Sciatic nerve (tissue), 2 donors: ENCODE measurements around the gene DIRAS3. TPM values are rescaled to one million over a fixed set of nuclear protein-coding genes. Genes with fewer than 3 reads are reported as not detected.
"Not testable (repeated sequence)": the region's sequence is repeated elsewhere in the genome, so short reads cannot be mapped to it uniquely, and the experiment has no call there.

ENCODE experiments used
- ATAC-seq: fragments of 200-7000 bp; cut with Tn5 transposase; one replicate; pipeline ENCODE4 v1.9.1; 2020; ENCODE audit warnings: mild to moderate bottlenecking, moderate library complexity
- DNase-seq: peaks from one replicate; pipeline ENCODE4 v3.0.0-alpha.2; 2020; ENCODE audit warnings: low spot score
- intact Hi-C: fragments of 100-400 bp; cut with DNase I; formaldehyde crosslinking; loops from one replicate; pipeline ENCODE4 v1.14.2; 2022
- total RNA-seq: library from RNA; stranded (reverse); fragmentation: NEBNext Ultra II Directional; extraction: Animal tissue kit (Norgen Biotek cat#: 25700); gene quantifications from one replicate; pipeline ENCODE4 v1.2.1, GENCODE V29; 2021
- donor health status: DM: no; HTN: no; CAD: no.
- donor health status: DM: no; HTN: no; CAD: no.

The DIRAS3 gene
- total RNA-seq, 1 donor from 2014 or later, result 2.2 TPM

DNA sequence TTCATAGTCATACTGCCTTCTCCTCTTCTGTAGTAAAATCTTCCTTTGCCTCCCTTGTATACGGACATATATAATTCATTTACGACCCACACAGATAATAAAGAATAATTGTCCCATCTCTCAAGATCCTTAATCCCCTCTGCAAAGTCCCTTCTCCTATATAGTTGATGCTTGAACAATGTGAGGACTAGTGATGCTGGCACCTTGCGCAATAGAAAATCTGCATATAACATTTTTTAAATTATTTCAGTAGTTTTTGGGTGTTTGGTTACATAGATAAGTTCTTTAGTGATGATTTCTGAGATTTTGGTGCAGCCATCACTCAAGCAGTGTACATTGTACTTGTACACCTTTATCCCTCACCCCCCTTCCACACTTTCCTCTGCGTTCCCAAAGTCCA lies 21.0 kb downstream of the DIRAS3 start:
- ATAC-seq, result no peak
- no peak for DNase-seq
- intact Hi-C loops, result no loop called here

DNA sequence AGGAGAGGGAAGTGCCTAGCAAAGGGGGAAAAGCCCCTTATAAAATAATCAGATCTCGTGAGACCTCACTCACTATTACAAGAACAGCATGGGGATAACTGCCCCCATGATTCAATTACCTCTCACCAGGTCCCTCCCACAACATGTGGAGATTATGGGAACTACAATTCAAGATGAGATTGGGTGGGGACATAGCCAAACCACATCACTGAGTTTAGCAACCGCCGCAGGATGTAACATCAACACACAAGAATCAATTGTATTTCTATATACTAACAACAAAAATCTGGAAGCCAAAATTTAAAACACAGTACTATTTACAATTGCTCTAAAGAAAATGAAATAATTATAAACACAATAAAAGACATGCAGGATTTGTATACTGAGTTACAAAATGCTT lies 21.9 kb downstream of the DIRAS3 start:
- intact Hi-C loops, result no loop called here
- DNase-seq (no peak), ATAC-seq (no peak)

GRCh38 chr1:68024635-68025338 lies 25.6 kb downstream of the DIRAS3 start:
- no peak for ATAC-seq
- no peak for DNase-seq
- intact Hi-C loops, result no loop called here

DNA sequence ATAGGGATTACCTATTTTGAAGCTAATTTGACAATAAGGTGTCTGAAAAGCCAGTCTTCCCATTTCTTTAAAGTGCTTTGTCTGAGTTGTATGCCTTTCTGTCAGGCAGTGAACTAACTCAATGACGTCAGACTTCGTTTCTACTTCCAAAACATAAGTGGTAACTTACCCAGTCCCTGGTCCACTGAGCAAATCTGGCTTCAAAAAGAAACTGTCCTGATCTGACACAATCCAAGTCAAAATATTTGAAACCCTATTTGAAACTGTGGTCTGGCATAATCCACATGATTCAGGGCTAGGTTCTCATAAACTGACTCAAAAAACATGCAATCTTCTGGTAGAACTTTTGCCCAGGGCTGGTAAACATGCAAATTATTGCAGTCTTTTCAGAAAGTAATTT lies 34.0 kb downstream of the DIRAS3 start:
- intact Hi-C loops, result no loop called here
- DNase-seq (no peak), ATAC-seq (peak; percentile 24)

- intact Hi-C loops, result no loop called here
- ATAC-seq (no peak), DNase-seq (no peak)
Observed at GRCh38 chr1:68015971-68016370, 34.5 kb downstream of the DIRAS3 start.

GRCh38 chr1:68015369-68015768 lies 35.1 kb downstream of the DIRAS3 start:
- ATAC-seq, result no peak
- intact Hi-C loops, result no loop called here
- no peak for DNase-seq

DNA sequence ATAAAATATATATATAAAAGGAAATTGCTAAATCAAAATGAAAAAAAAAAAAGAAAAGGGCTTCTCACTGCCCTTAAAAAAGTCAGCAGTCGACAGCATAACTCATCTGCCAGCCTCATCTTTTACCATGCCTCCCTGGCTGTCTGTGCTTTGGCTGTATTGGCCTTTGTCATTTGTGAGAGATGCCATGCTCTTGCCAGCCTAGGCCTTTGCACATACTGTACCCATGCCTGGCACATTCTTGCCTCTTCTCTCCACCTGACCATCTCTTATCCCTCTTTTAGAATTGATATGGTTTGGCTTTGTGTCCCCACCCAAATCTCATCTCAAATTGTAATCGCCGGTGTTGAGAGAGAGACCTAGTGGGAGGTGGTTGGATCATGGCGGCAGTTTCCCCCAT lies 37.1 kb downstream of the DIRAS3 start:
- ATAC-seq, result no peak
- intact Hi-C loops, result no loop called here
- DNase-seq, result no peak

DNA sequence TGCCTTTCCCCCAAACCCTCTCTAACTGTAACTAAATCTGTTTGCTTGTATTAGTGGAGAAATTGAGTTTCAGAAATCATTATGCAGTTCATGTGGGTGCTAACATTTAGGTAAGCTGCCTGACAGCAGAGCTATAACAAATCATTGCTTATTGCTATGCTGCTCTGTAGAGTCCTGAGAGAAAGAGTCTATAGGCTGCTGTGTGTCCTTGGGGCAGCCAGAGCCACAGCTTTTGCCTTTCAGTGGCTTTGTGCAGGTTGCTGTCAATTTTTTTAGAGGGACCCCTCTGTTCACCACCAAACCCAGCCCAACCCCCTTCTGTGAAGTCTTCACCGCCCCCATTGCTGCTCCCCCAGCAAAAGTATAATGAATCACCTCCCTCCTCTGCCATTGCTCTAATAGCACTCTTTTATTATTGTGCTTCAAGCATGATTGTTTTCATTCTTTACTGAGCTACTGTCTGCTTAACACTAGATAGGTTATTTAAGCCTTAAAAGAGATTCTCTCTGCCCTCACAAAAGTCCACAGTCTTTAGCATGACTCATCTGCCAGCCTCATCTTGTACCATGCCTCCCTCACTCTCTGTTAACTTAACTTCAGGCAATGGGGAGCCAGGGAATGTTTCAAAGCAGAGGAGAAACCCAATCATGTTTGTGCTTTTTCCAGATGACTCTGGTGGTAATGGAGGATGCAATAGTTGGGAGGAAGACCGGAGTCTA lies 38.6 kb downstream of the DIRAS3 start:
- ATAC-seq, result no peak
- intact Hi-C loops, result no loop called here

GRCh38 chr1:68010543-68010942 lies 39.9 kb downstream of the DIRAS3 start:
- no peak for DNase-seq
- intact Hi-C loops, result no loop called here

More for the DNA sequence above, 38.6 kb downstream of the DIRAS3 start:
- DNase-seq, result no peak

DNA sequence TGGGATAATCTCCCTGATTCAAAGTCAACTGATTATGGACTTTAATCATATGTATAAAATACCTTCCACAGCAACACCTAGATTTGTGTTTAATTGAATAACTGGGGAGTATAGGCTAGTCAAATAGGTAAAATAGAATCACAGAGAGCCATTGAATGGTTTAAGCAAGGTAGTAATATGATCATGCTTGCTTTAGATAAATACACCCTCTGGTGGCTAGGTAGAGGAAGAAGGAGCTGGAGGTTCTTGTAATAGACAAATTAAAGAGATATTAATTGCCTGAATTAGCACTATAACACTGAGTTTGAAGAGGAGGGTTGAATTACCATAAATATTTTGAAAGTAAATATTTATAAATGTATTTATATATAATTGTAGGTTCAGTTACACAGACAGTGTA lies 40.3 kb downstream of the DIRAS3 start:
- ATAC-seq (no peak), DNase-seq (no peak)
- intact Hi-C loops, result no loop called here

More at GRCh38 chr1:68010543-68010942, 39.9 kb downstream of the DIRAS3 start:
- no peak for ATAC-seq

DNA sequence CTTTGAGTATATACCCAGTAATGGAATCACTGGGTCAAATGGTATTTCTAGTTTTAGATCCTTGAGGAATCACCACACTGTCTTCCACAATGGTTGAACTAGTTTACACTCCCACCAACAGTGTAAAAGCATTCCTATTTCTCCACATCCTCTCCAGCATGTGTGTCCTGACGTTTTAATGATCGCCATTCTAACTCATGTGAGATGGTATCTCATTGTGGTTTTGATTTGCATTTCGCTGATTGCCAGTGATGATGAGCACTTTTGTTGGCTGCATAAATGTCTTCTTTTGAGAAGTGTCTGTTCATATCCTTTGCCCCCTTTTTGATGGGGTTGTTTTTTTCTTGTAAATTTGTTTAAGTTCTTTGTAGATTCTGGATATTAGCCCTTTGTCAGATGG lies 46.8 kb downstream of the DIRAS3 start:
- intact Hi-C loops, DNase-seq, ATAC-seq: not testable (repeated sequence)

- DNase-seq (no peak), ATAC-seq (no peak)
- intact Hi-C loops, result no loop called here
Observed at GRCh38 chr1:68000191-68000590, 50.2 kb downstream of the DIRAS3 start.

DNA sequence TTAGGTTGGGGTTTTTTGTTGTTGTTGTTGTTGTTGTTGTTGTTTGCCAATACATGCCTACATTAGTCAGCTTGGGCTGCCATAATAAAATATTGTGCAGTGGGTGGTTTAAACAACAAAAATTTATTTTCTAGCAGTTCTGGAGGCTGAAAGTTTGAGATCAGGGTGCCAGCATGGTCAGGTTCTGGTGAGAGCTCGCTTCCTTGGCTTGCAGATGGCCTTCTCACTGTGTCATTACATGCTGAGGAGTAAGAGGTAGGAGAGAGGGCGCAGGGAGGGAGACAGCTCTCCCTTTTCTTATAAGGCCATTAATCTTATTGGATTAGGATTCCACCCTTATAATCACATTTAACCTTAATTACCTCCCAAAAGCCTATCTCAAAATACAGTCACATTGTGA lies 52.7 kb downstream of the DIRAS3 start:
- ATAC-seq (no peak), DNase-seq (no peak)
- intact Hi-C loops, result no loop called here

Other genes starting within 250 kb of the DIRAS3 start
- 67.8 TPM for gene GNG12, start 217.2 kb downstream of the DIRAS3 start, total RNA-seq
- 81.9 TPM for gene WLS, start 181.9 kb upstream of the DIRAS3 start, total RNA-seq